Psoas muscle (tissue), 8 donors: ENCODE data around the gene GPR35. TPM values are rescaled to one million over a fixed set of nuclear protein-coding genes. Genes with fewer than 3 reads are reported as not detected.
A peak's percentile ranks its signal among the peaks of the same experiment; 100 is the strongest.

Experiments used
- ATAC-seq, 4 donors: fragments of 200-7000 bp; cut with Tn5 transposase; one replicate each; pipeline ENCODE4 v1.9.1; 2020; ENCODE audit warnings: moderate library complexity in 3 of 4, mild to moderate bottlenecking in 2 of 4
- DNase-seq, 2 donors: peaks; one replicate each; pipeline ENCODE4 v3.0.0-alpha.2; 2020
- H3K27ac ChIP-seq: fragments of 200-600 bp; one replicate; pipeline ENCODE4 v1.8.0; 2022
- H3K27me3 ChIP-seq, 3 donors: fragments of 200-600 bp in 1 of 3; one replicate each; pipeline versions ENCODE4 v1.6.1 to v1.8.0; 2013 to 2022; ENCODE audit warnings: low read length in 2 of 3, mild to moderate bottlenecking in 2 of 3, moderate library complexity in 1 of 3; ENCODE audit not compliant: insufficient read depth in 3 of 3
- H3K36me3 ChIP-seq, 2 donors: fragments of 200-600 bp in 1 of 2; one replicate each; pipeline versions ENCODE4 v1.6.1 to v1.8.0; 2013 to 2022; ENCODE audit warnings: low read depth in 1 of 2, mild to moderate bottlenecking in 1 of 2, moderate library complexity in 1 of 2; ENCODE audit not compliant: insufficient read depth in 1 of 2
- H3K4me1 ChIP-seq: fragments of 200-600 bp; one replicate; pipeline ENCODE4 v1.8.0; 2022
- H3K4me3 ChIP-seq: fragments of 200-600 bp; one replicate; pipeline ENCODE4 v1.8.0; 2022; ENCODE audit warnings: mild to moderate bottlenecking
- H3K9me3 ChIP-seq: fragments of 200-600 bp; one replicate; pipeline ENCODE4 v1.8.0; 2022
- whole genome bisulfite sequencing, 3 donors: extraction: QIAGEN DNeasy Blood & Tissue Kit; methylation state at CpG; one replicate each; pipeline versions ENCODE4 v1.1.6 to v1.1.7; 2013; 5-methylcytosine and 5-hydroxymethylcytosine counted together
- intact Hi-C, 2 donors: fragments of 100-400 bp; cut with DNase I; formaldehyde crosslinking; loops; one replicate each; pipeline versions ENCODE4 v1.11.0 to v1.14.2; 2022
- polyA plus RNA-seq, 3 donors: library from polyadenylated mRNA; stranded (reverse); fragments of 200-250 nt; gene quantifications; one replicate each; pipeline ENCODE4 v1.2.3, GENCODE V29; 2013
- total RNA-seq, 4 donors: library from RNA; stranded (reverse); fragmentation: NEBNext Ultra II Directional in 2 of 4; extraction: Animal tissue kit (Norgen Biotek cat#: 25700) in 2 of 4; gene quantifications; one replicate each; pipeline versions ENCODE4 v1.2.1 to v1.2.4, GENCODE V29; 2021 to 2023
- TF ChIP-seq, protein P1 (sequence below): fragments of 200-600 bp; IDR thresholded peaks from one replicate; pipeline ENCODE4 v1.8.0; 2022; ENCODE audit warnings: antibody characterized with exemption
- donor health status: healthy with polysubstance abuse.
- donor health status: DM: no; HTN: no; CAD: no; lungs with moderate emphysema.
- donor health status: Bipolar disorder and iron deficiency.
- donor health status: healthy.
- donor health status: DM: yes; HTN: yes; CAD: no.
- donor health status: DM: no; HTN: no; CAD: no.
- donor health status: DM: no; HTN: no; CAD: no.
- donor health status: DM: yes; HTN: yes; CAD: no.

GPR35 gene
- total and polyA plus RNA-seq, 7 donors = 0.30 to 0.92 (median 0.58) TPM

DNA sequence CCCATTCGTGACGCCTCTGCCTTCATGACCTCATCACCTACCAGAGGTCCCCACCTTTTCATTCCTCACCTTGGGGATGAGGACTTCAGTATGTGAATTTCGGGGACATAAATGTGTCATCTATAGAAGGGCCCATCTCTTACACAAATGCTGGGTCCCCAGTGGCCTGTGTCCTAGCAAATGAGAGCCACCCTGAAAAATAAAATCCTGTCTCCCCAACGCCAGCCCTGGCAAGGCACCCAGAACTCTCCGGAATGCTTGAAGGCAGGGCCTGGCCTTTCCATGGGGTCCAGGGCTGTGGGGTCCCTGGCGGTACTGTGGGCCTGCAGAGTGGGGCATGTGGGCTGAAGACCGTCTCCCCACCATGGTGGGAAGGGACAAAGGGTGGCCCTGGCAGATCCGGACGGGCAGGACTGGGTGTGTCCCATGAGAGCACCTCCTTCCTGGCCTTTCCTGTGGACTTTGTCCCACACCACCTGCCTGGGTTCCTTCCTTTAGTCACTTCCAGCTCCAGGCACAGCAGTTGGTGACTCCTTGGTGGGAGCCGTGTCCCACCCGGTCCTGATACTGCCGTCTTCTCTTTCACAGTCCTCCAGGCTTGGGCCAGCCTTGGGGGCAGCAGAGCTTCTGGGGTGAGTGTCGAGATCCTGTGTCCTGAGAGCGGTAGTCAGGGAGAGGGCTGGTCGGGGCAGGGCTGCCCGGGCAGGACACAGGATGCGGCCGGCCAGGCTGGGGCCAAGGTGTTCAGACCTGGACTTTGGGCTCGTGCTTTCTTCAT lies 20.2 kb upstream of the GPR35 start:
- no peaks in the 10 kb centered on the region for H3K27me3 ChIP-seq
- WGBS, 3 donors = 80 to 87% (median 83%) methylated on average over 18 to 19 of the region's 19 CpGs
- no peaks in the 10 kb centered on the region for H3K4me1 ChIP-seq
- intact Hi-C loops = no loop called here
- H3K9me3 ChIP-seq = no peaks in the 10 kb centered on the region
- TF ChIP-seq, protein P1, sequence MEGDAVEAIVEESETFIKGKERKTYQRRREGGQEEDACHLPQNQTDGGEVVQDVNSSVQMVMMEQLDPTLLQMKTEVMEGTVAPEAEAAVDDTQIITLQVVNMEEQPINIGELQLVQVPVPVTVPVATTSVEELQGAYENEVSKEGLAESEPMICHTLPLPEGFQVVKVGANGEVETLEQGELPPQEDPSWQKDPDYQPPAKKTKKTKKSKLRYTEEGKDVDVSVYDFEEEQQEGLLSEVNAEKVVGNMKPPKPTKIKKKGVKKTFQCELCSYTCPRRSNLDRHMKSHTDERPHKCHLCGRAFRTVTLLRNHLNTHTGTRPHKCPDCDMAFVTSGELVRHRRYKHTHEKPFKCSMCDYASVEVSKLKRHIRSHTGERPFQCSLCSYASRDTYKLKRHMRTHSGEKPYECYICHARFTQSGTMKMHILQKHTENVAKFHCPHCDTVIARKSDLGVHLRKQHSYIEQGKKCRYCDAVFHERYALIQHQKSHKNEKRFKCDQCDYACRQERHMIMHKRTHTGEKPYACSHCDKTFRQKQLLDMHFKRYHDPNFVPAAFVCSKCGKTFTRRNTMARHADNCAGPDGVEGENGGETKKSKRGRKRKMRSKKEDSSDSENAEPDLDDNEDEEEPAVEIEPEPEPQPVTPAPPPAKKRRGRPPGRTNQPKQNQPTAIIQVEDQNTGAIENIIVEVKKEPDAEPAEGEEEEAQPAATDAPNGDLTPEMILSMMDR = no peak
- no peaks in the 10 kb centered on the region for H3K36me3 ChIP-seq
- DNase-seq = peak; percentile 7 to 42
- H3K27ac ChIP-seq = no peak overlapping the region
- ATAC-seq = no peak
- H3K4me3 ChIP-seq = no peak overlapping the region

DNA sequence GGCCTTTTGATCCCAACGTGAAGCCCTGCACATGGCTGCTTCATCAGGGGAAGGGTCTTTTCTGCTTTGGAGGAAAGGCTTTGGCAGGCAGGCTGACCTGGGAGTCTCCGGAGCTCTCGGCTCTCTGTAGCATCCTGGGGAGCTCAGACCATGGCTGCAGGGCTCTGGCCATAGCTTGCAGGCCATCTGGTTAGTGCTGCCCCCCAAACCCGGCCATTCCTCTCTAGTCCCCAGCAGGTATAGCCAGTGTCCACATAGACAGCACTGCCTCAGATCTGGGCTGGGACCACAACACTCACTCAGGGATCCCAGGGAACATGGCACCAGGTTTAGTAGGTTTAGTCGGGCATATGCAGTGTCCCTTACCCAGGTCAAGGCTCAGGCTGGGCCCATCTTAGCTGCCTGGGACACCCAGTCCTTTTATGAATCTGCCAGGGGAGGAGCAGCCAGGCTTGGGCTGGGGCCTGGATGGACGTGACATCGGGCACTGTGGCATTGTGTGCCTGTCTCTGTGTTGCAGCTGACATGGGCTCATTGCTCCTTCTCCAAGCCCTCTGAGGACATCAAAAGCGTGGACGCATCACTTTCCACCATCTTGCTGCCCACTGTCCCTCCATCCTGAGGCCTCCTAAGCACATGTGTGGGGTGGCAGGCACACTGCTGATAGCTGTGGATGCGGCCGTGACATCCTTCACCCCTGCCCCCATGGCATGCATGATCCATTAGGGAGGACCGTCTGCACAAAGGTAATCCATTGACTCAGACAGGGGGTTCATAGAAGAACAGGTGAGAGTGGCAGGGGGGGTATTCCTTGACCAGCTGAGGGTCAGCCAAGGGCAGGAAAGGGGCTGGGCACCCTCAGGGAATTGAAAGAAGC lies 19.2 kb upstream of the GPR35 start:
- ATAC-seq (no peak), DNase-seq (peak; percentile 7 to 28)
- 76 to 86% (median 81%) methylated on average over 12 of the region's 12 CpGs for WGBS, 3 donors
- Histone ChIP-seq H3K27me3 (no peaks in the 10 kb centered on the region), H3K27ac (no peak overlapping the region), H3K4me3 (no peak overlapping the region), H3K36me3 (no peaks in the 10 kb centered on the region), H3K9me3 (no peaks in the 10 kb centered on the region), H3K4me1 (no peaks in the 10 kb centered on the region)
- TF ChIP-seq, protein P1 = no peak
- intact Hi-C loops = no loop called here

DNA sequence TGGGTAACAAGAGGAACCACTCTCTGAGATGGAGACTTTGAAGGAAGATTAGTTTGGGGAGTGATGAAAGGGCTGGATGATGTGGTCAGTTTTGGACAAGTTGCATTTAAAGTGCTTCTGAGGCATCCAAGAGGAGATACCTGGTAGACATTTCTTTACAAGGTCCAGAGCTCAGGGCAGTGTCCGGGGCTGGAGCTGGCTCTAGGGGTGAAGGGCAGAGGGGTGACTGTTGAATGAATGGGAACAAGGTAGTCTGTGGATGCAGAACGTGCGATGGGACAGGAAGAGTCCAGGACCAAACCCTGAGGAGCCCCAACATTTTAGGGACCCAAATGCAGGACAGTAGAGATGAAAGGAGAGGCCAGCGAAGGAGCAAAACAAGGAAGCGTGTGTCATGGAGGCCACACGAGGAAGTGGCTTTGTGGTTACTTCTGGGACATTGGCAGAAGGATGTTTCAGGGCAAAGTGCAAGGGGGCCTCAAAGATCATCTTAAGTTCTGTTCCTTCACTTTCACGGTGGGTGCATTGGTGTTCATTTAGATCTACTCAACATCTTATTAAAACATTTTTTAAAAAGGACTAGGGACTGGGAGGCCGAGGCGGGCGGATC lies 13.6 kb upstream of the GPR35 start:
- no peak overlapping the region for H3K4me3 ChIP-seq
- intact Hi-C loops = no loop called here
- H3K36me3 ChIP-seq = no peaks in the 10 kb centered on the region
- 91 to 93% (median 92%) methylated on average over 10 of the region's 10 CpGs for WGBS, 3 donors
- no peak for ATAC-seq
- peak in 1 of 2 donors; percentile 36 for DNase-seq
- no peaks in the 10 kb centered on the region for H3K9me3 ChIP-seq
- no peaks in the 10 kb centered on the region for H3K27me3 ChIP-seq
- TF ChIP-seq, protein P1 = no peak
- peaks cover 13% of the 10 kb centered on the region for H3K4me1 ChIP-seq
- no peak overlapping the region for H3K27ac ChIP-seq

DNA sequence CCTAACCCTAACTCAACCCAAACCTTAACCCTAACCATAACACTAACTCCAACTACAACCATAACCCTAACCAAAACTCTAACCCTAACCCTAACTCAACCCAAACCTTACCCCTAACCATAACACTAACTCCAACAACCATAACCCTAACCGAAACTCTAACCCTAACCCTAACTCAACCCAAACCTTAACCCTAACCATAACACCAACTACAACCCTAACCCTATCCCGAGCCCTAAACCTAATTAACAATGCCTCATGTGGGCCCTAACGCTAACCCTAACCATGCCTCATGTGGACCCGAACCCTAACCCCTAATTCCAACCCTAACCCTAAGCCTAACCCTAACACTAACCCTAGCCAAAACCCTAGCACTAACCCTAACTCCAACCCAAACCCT lies 11.5 kb upstream of the GPR35 start:
- Histone ChIP-seq H3K9me3 (no peaks in the 10 kb centered on the region), H3K4me3 (no peak overlapping the region), H3K27me3 (no peaks in the 10 kb centered on the region), H3K36me3 (peaks cover 0 to 5% of the 10 kb centered on the region in 2 donors), H3K4me1 (peaks cover 13% of the 10 kb centered on the region), H3K27ac (no peak overlapping the region)
- intact Hi-C loops = no loop called here
- 97% methylated on average over 4 of the region's 4 CpGs for WGBS, 3 donors
- ATAC-seq (no peak), DNase-seq (no peak)
- TF ChIP-seq, protein P1 = no peak
